ENCODE measurements around the gene PDXP. TPM values are rescaled to one million over a fixed set of nuclear protein-coding genes. Genes with fewer than 3 reads are reported as not detected.

The PDXP gene
- total and polyA plus RNA-seq, 2 donors (not counting 3 experiments of a cell fraction or from before 2014, with no cell fraction given): 18.0 to 20.0 TPM

DNA sequence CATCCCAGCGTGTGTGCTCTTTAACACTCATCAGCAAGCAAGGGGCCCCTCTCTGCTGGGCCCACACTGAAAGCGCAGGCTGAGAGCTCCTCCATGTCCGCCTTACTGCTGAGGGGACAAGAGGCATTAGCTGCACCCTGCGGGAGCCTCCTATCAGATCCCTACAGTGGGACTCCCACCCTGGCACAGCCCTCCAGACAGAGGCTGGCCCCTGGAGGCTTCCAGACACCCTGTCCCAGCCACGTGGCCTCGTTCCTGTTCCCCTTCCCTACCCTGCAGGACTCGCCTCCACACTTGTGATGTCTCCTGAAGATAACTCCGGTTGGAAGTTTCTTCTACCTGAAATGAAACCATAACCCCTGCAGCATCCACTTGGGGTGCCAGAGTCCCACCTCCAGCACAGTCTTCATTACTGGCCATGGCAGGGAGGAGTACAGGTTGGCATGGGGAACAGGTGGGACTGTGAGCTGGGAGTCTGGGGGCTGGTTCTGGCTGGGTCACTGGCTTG is 24.1 kb upstream of the PDXP start:
- H3K36me3 ChIP-seq (ENCODE audit: control insufficient read depth in 2 of 2, extremely low read depth in 1 of 2, insufficient read depth in 2 of 2, low read length in 2 of 2): no peaks in the 10 kb centered on the region
- intact Hi-C loops (cut with micrococcal nuclease): no loop called here
- no peaks in the 10 kb centered on the region for H4K20me1 ChIP-seq (replicated peaks; ENCODE audit: control insufficient read depth, extremely low read depth, insufficient read depth, low read length)
- H3K4me1 ChIP-seq (ENCODE audit: control insufficient read depth, extremely low read depth, insufficient read depth, low read length): peaks cover 17% of the 10 kb centered on the region
- no peak overlapping the region for H3K4me3 ChIP-seq (replicated peaks in 1 of 3; ENCODE audit: insufficient read depth in 1 of 3, low read depth in 1 of 3, low read length in 3 of 3)
- no peaks in the 10 kb centered on the region for H3K9me3 ChIP-seq (replicated peaks; ENCODE audit: control insufficient read depth, insufficient read depth, low read length)
- ChIA-PET POLR2A (no interaction called here), CTCF (interaction anchor here (0.9 to 4.6 kb wide), 7 partner anchors 8 to 147 kb away, joined by 3 to 32 read pairs (median 5); no protein-coding TSS in a partner anchor)
- no peak for TF ChIP-seq POLR2A (IDR thresholded peaks at IDR 0.05; ENCODE audit: low read depth, low read length)
- no peak for TF ChIP-seq GATA2 (IDR thresholded peaks at IDR 0.05; ENCODE audit: insufficient read depth, insufficient read length, low read depth, low read length)
- TF ChIP-seq EZH2 (IDR thresholded peaks at IDR 0.05; ENCODE audit: borderline replicate concordance, low read depth, low read length, severe bottlenecking): no peak
- TF ChIP-seq CTCF (IDR thresholded peaks at IDR 0.05; ENCODE audit: extremely low read depth in 1 of 2, insufficient read depth in 1 of 2, low read depth in 1 of 2, low read length in 2 of 2): no peak
- TF ChIP-seq MYC (IDR thresholded peaks at IDR 0.05; ENCODE audit: low read depth, low read length): no peak
- TF ChIP-seq JUN (IDR thresholded peaks at IDR 0.05; ENCODE audit: borderline replicate concordance, insufficient read depth, insufficient read length, low read depth): no peak
- no peak for TF ChIP-seq MAX (IDR thresholded peaks at IDR 0.05; ENCODE audit: insufficient read depth, insufficient read length)
- no peak for TF ChIP-seq POLR2AphosphoS5 (IDR thresholded peaks at IDR 0.05; ENCODE audit: insufficient read depth, low read depth, low read length)
- no peak for TF ChIP-seq FOS (IDR thresholded peaks at IDR 0.05; ENCODE audit: borderline replicate concordance, insufficient read depth, low read length)
- no peak overlapping the region for H3K27ac ChIP-seq (ENCODE audit: insufficient read depth, low read depth, low read length)
- dilution Hi-C loops (cut with MboI; ENCODE audit: extremely low pct_ligation_motif_present, low sequenced_read_pairs): no loop called here
- no peaks in the 10 kb centered on the region for H3K9me1 ChIP-seq (replicated peaks; ENCODE audit: control insufficient read depth, extremely low read depth, insufficient read depth, low read length)
- H3K79me2 ChIP-seq (ENCODE audit: control insufficient read depth, insufficient read depth, low read length): no peaks in the 10 kb centered on the region
- H3K9ac ChIP-seq (replicated peaks; ENCODE audit: extremely low read depth, insufficient read depth, low read length): no peak overlapping the region
- FAIRE-seq (no peak), DNase-seq (ENCODE audit: low read depth, low spot score) (no peak)
- H3K4me2 ChIP-seq (ENCODE audit: insufficient read depth, low read length): peak overlapping the region; percentile 57
- H2AFZ ChIP-seq (ENCODE audit: low read depth, low read length): no peak overlapping the region
- H3K27me3 ChIP-seq (ENCODE audit: control insufficient read depth in 2 of 2, insufficient read depth in 2 of 2, low read length in 2 of 2): no peaks in the 10 kb centered on the region
- no TSS peak for BruUV-seq (replicated peaks)

All from endothelial cell of umbilical vein (primary cell).